Mucosa of gallbladder (tissue), 1 donor: ENCODE data around the gene FAM25C. TPM values are rescaled to one million over a fixed set of nuclear protein-coding genes. Genes with fewer than 3 reads are reported as not detected.
"Not testable (repeated sequence)": the region's sequence is repeated elsewhere in the genome, so short reads cannot be mapped to it uniquely, and the experiment has no call there.

Experiments used
- DNase-seq: peaks from one replicate; pipeline ENCODE4 v3.0.0-alpha.2; 2020; ENCODE audit warnings: low spot score
- total RNA-seq: library from RNA; stranded (reverse); gene quantifications from one replicate; pipeline ENCODE4 v1.2.1, GENCODE V29; 2021
- donor health status: DM: no; HTN: no; CAD: no.

Gene FAM25C
- total RNA-seq, 1 donor from 2014 or later: not detected

DNA sequence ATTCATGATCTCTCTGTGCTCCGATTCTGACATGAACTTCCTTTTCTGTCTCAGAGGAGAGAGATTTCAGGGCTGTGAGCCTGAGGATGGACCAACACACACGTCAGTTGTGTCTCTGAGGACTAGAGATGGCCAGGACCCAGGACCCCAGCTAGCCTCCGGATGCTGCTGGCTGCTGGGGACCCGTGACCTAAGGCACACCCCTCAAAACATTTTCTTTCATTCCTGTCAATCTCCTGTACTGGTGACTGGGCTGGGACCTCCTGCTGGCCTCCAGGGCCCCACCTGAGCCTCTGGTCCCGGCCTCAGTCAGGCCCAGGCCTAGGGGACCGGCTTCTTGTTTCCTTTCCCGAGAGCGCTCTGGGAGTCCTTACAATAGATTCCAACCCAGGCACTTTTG is 42.4 kb downstream of the FAM25C start:
- not testable (repeated sequence) for DNase-seq

DNA sequence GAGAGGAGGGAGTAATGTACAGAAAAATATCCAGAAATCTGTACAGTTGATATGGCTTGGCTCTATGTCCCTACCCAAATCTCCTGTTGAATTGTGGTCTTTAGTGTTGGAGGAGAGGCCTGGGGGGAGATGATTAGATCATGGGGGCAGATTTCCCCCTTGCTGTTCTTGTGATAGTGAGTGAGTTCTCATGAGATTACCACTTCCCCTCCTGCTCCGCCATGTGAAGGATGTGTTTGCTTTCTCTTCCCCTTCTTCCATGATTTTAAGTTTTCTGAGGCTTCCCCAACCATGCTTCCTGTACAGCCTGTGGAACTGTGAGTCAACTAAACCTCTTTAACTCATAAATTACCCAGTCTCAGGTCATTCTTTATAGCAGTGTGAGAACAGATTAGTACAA is 52.2 kb downstream of the FAM25C start:
- not testable (repeated sequence) for DNase-seq

Other genes starting within 250 kb of the FAM25C start
- 0.23 TPM for gene SYT15B, start 236.2 kb downstream of the FAM25C start, total RNA-seq
- gene NPY4R2, start 81.1 kb downstream of the FAM25C start, total RNA-seq: 0.66 TPM